ENCODE results near the gene SHB.

The SHB gene

DNA sequence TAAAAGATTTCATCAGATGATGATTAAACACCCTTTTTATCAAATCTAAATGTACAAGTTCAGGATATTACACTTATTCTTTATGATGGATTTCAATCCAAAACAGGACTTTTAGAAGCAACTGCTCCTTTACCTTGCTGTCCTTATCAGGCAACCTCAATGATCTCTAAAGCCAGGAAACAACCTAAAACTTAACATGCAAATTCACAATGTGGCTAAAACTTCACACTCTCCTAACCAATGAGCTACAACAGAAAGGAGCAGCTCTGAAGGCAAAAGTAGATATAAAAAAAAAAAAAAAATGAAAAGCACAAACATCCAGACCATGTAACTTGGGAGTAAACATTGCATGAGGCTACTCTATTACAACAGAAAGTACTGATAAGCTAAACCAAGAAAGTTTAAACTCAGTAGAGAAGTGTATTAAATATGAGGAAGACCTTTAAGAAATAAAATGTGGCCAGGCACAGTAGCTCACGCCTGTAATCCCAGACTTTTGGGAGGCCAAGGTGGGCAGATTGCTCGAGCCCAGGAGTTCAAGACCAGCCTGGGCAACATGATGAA, 188.0 kb downstream of the SHB start:
- no peak overlapping the region for H3K14ac ChIP-seq (ENCODE audit: low read length)
- H3K4me2 ChIP-seq (ENCODE audit: insufficient read depth, low read length, poor library complexity, severe bottlenecking) = no peak overlapping the region
- no peak overlapping the region for H3K4ac ChIP-seq (ENCODE audit: low read length)
- no peak overlapping the region for H4K8ac ChIP-seq (ENCODE audit: low read depth, low read length)
- no peak overlapping the region for H3K4me3 ChIP-seq (ENCODE audit: low read length in 2 of 2)
- WGBS, 2 donors (ENCODE audit: extremely low coverage in 2 of 2, insufficient read length in 2 of 2, insufficient replicate concordance in 1 of 2) = no CpG with 5 or more reads among the region's 2 CpGs
- H3K9ac ChIP-seq (ENCODE audit: low read depth, low read length, poor library complexity) = no peak overlapping the region
- H3K36me3 ChIP-seq (replicated peaks in 1 of 2; ENCODE audit: control insufficient read depth in 2 of 2, insufficient read depth in 2 of 2, low read length in 2 of 2) = peaks cover 13 to 31% of the 10 kb centered on the region in 2 donors
- H3K4me1 ChIP-seq (ENCODE audit: control insufficient read depth in 2 of 2, insufficient read depth in 1 of 2, low read depth in 1 of 2, low read length in 2 of 2) = no peaks in the 10 kb centered on the region
- no peak overlapping the region for H2AK5ac ChIP-seq (ENCODE audit: low read depth, low read length)
- no peak overlapping the region for H2BK12ac ChIP-seq (ENCODE audit: low read length)
- H3K27me3 ChIP-seq (ENCODE audit: control insufficient read depth in 3 of 3, insufficient read depth in 3 of 3, low read depth in 1 of 3, low read length in 3 of 3) = no peaks in the 10 kb centered on the region
- H3K23ac ChIP-seq (ENCODE audit: low read depth, low read length, poor library complexity) = no peak overlapping the region
- no peak overlapping the region for H2BK5ac ChIP-seq (ENCODE audit: low read length)
- no peak overlapping the region for H2BK15ac ChIP-seq (ENCODE audit: low read length)
- no peak overlapping the region for H2AFZ ChIP-seq (ENCODE audit: low read length)
- H3K9me3 ChIP-seq (replicated peaks in 1 of 2; ENCODE audit: control insufficient read depth in 2 of 2, insufficient read depth in 1 of 2, low read depth in 1 of 2, low read length in 2 of 2) = peaks cover 9 to 13% of the 10 kb centered on the region in 2 donors
- H3K79me1 ChIP-seq (ENCODE audit: low read depth, low read length) = no peaks in the 10 kb centered on the region
- H3K27ac ChIP-seq (replicated peaks; ENCODE audit: low read length) = no peak overlapping the region
- H3K18ac ChIP-seq (ENCODE audit: low read length) = no peak overlapping the region
- no peak overlapping the region for H2BK120ac ChIP-seq (ENCODE audit: low read depth, low read length)
- H4K91ac ChIP-seq (ENCODE audit: low read depth, low read length, poor library complexity) = no peak overlapping the region
- DNase-seq (ENCODE audit: low spot score) = no peak

DNA sequence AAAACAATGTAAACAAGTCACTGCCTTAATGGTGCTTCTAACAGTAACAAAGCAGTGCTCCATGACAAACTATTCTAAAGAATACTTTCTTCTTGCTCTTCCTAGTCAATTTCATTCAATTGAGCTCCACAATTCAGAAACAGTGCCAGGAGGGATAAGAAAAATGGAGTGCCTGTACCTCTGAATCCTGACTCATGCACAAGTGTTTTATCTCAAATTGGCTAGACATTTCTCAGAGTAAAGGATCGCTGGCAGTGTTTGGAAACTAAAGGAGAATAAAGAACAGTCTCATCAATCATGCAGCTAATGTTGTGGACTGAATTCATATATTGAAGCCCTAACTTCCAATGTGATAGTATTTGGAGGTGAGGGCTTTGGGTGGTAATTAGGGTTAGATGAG, 192.7 kb downstream of the SHB start:
- Histone ChIP-seq H3K79me1 (ENCODE audit: low read depth, low read length) (no peaks in the 10 kb centered on the region), H3K4me1 (ENCODE audit: control insufficient read depth in 2 of 2, insufficient read depth in 1 of 2, low read depth in 1 of 2, low read length in 2 of 2) (no peaks in the 10 kb centered on the region), H3K4ac (ENCODE audit: low read length) (no peak overlapping the region), H3K9me3 (replicated peaks in 1 of 2; ENCODE audit: control insufficient read depth in 2 of 2, insufficient read depth in 1 of 2, low read depth in 1 of 2, low read length in 2 of 2) (peaks cover 7 to 14% of the 10 kb centered on the region in 2 donors), H2BK12ac (ENCODE audit: low read length) (no peak overlapping the region), H2AK5ac (ENCODE audit: low read depth, low read length) (no peak overlapping the region), H3K27me3 (ENCODE audit: control insufficient read depth in 3 of 3, insufficient read depth in 3 of 3, low read depth in 1 of 3, low read length in 3 of 3) (no peaks in the 10 kb centered on the region), H3K23ac (ENCODE audit: low read depth, low read length, poor library complexity) (no peak overlapping the region), H2BK15ac (ENCODE audit: low read length) (no peak overlapping the region), H3K18ac (ENCODE audit: low read length) (no peak overlapping the region), H2AFZ (ENCODE audit: low read length) (no peak overlapping the region), H4K8ac (ENCODE audit: low read depth, low read length) (no peak overlapping the region), H3K4me3 (ENCODE audit: low read length in 2 of 2) (no peak overlapping the region), H3K27ac (replicated peaks; ENCODE audit: low read length) (no peak overlapping the region), H2BK120ac (ENCODE audit: low read depth, low read length) (no peak overlapping the region), H3K9ac (ENCODE audit: low read depth, low read length, poor library complexity) (no peak overlapping the region), H3K4me2 (ENCODE audit: insufficient read depth, low read length, poor library complexity, severe bottlenecking) (no peak overlapping the region), H4K91ac (ENCODE audit: low read depth, low read length, poor library complexity) (no peak overlapping the region), H2BK5ac (ENCODE audit: low read length) (no peak overlapping the region), H3K14ac (ENCODE audit: low read length) (no peak overlapping the region), H3K36me3 (replicated peaks in 1 of 2; ENCODE audit: control insufficient read depth in 2 of 2, insufficient read depth in 2 of 2, low read length in 2 of 2) (peaks cover 10 to 22% of the 10 kb centered on the region in 2 donors)
- DNase-seq (ENCODE audit: low spot score) = no peak
- WGBS, 2 donors (ENCODE audit: extremely low coverage in 2 of 2, insufficient read length in 2 of 2, insufficient replicate concordance in 1 of 2) = no CpG with 5 or more reads among the region's 1 CpG

DNA sequence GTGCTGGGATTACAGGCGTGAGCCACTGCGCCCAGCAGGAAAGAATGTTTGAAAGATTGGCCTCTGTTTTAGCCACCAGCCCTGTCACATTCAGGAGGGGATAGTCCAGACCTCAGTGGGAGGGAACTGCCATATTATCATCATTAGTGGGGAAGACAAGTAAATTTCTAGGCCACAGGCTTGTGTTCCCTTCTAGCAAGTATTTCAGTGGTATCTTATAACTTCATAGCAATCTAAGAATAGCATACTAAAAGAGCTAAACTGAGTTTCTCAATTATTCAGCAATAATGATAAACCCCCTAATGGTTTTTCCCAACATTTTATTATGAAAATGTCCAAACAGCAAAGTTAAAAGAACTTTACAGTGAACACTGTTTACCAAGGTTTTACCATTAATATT, 195.1 kb downstream of the SHB start:
- H3K36me3 ChIP-seq (replicated peaks in 1 of 2; ENCODE audit: control insufficient read depth in 2 of 2, insufficient read depth in 2 of 2, low read length in 2 of 2) = peaks cover 6 to 7% of the 10 kb centered on the region in 2 donors
- H2BK15ac ChIP-seq (ENCODE audit: low read length) = no peak overlapping the region
- no peak for DNase-seq (ENCODE audit: low spot score)
- no peak overlapping the region for H3K14ac ChIP-seq (ENCODE audit: low read length)
- no peaks in the 10 kb centered on the region for H3K27me3 ChIP-seq (ENCODE audit: control insufficient read depth in 3 of 3, insufficient read depth in 3 of 3, low read depth in 1 of 3, low read length in 3 of 3)
- H2BK12ac ChIP-seq (ENCODE audit: low read length) = no peak overlapping the region
- H2AFZ ChIP-seq (ENCODE audit: low read length) = no peak overlapping the region
- H3K4ac ChIP-seq (ENCODE audit: low read length) = no peak overlapping the region
- H2AK5ac ChIP-seq (ENCODE audit: low read depth, low read length) = no peak overlapping the region
- H3K4me2 ChIP-seq (ENCODE audit: insufficient read depth, low read length, poor library complexity, severe bottlenecking) = no peak overlapping the region
- H4K8ac ChIP-seq (ENCODE audit: low read depth, low read length) = no peak overlapping the region
- H3K4me1 ChIP-seq (ENCODE audit: control insufficient read depth in 2 of 2, insufficient read depth in 1 of 2, low read depth in 1 of 2, low read length in 2 of 2) = no peaks in the 10 kb centered on the region
- H3K9ac ChIP-seq (ENCODE audit: low read depth, low read length, poor library complexity) = no peak overlapping the region
- no peak overlapping the region for H3K4me3 ChIP-seq (ENCODE audit: low read length in 2 of 2)
- H3K27ac ChIP-seq (replicated peaks; ENCODE audit: low read length) = no peak overlapping the region
- H2BK5ac ChIP-seq (ENCODE audit: low read length) = no peak overlapping the region
- WGBS, 2 donors (ENCODE audit: extremely low coverage in 2 of 2, insufficient read length in 2 of 2, insufficient replicate concordance in 1 of 2) = no CpG with 5 or more reads among the region's 2 CpGs
- peaks cover 7 to 14% of the 10 kb centered on the region in 2 donors for H3K9me3 ChIP-seq (replicated peaks in 1 of 2; ENCODE audit: control insufficient read depth in 2 of 2, insufficient read depth in 1 of 2, low read depth in 1 of 2, low read length in 2 of 2)
- H2BK120ac ChIP-seq (ENCODE audit: low read depth, low read length) = no peak overlapping the region
- H3K79me1 ChIP-seq (ENCODE audit: low read depth, low read length) = no peaks in the 10 kb centered on the region
- H3K23ac ChIP-seq (ENCODE audit: low read depth, low read length, poor library complexity) = no peak overlapping the region
- H3K18ac ChIP-seq (ENCODE audit: low read length) = no peak overlapping the region
- H4K91ac ChIP-seq (ENCODE audit: low read depth, low read length, poor library complexity) = no peak overlapping the region

DNA sequence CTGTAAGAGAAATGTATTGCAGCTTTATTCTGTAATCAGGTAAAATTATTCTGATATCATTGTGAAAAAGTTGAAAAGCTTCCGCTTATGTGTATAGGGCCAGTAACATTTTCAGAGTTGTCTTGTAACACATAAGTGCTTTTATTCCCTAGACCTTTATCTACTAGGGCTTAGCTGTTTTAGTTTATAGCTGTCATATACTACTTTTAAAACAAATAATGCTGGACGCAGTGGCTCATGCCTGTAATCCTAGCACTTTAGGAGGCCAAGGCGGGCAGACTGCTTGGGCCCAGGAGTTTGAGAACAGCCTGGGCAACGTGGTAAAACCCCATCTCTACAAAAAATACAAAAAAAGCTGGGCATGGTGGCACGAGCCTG, 198.2 kb downstream of the SHB start:
- H3K4me3 ChIP-seq (ENCODE audit: low read length in 2 of 2) = no peak overlapping the region
- no peak overlapping the region for H3K4ac ChIP-seq (ENCODE audit: low read length)

More for the DNA sequence above, 198.2 kb downstream of the SHB start:
- peaks cover 0 to 9% of the 10 kb centered on the region in 2 donors for H3K36me3 ChIP-seq (replicated peaks in 1 of 2; ENCODE audit: control insufficient read depth in 2 of 2, insufficient read depth in 2 of 2, low read length in 2 of 2)
- no peaks in the 10 kb centered on the region for H3K9me3 ChIP-seq (replicated peaks in 1 of 2; ENCODE audit: control insufficient read depth in 2 of 2, insufficient read depth in 1 of 2, low read depth in 1 of 2, low read length in 2 of 2)
- H2BK120ac ChIP-seq (ENCODE audit: low read depth, low read length) = no peak overlapping the region
- H3K9ac ChIP-seq (ENCODE audit: low read depth, low read length, poor library complexity) = no peak overlapping the region
- H2AFZ ChIP-seq (ENCODE audit: low read length) = no peak overlapping the region
- no peaks in the 10 kb centered on the region for H3K79me1 ChIP-seq (ENCODE audit: low read depth, low read length)
- no peak overlapping the region for H3K23ac ChIP-seq (ENCODE audit: low read depth, low read length, poor library complexity)
- H3K18ac ChIP-seq (ENCODE audit: low read length) = no peak overlapping the region
- H2BK12ac ChIP-seq (ENCODE audit: low read length) = no peak overlapping the region
- H3K14ac ChIP-seq (ENCODE audit: low read length) = no peak overlapping the region
- H2BK15ac ChIP-seq (ENCODE audit: low read length) = no peak overlapping the region
- no peak overlapping the region for H4K91ac ChIP-seq (ENCODE audit: low read depth, low read length, poor library complexity)
- no peak overlapping the region for H2BK5ac ChIP-seq (ENCODE audit: low read length)
- WGBS, 2 donors (ENCODE audit: extremely low coverage in 2 of 2, insufficient read length in 2 of 2, insufficient replicate concordance in 1 of 2) = no CpG with 5 or more reads among the region's 5 CpGs
- H2AK5ac ChIP-seq (ENCODE audit: low read depth, low read length) = no peak overlapping the region
- no peak overlapping the region for H3K4me2 ChIP-seq (ENCODE audit: insufficient read depth, low read length, poor library complexity, severe bottlenecking)
- no peak overlapping the region for H4K8ac ChIP-seq (ENCODE audit: low read depth, low read length)
- DNase-seq (ENCODE audit: low spot score) = no peak
- H3K27me3 ChIP-seq (ENCODE audit: control insufficient read depth in 3 of 3, insufficient read depth in 3 of 3, low read depth in 1 of 3, low read length in 3 of 3) = no peaks in the 10 kb centered on the region
- no peak overlapping the region for H3K27ac ChIP-seq (replicated peaks; ENCODE audit: low read length)
- no peaks in the 10 kb centered on the region for H3K4me1 ChIP-seq (ENCODE audit: control insufficient read depth in 2 of 2, insufficient read depth in 1 of 2, low read depth in 1 of 2, low read length in 2 of 2)
